Psoas muscle (tissue), 8 donors: ENCODE results near the gene CHRNB2. TPM values are rescaled to one million over a fixed set of nuclear protein-coding genes. Genes with fewer than 3 reads are reported as not detected.

Experiments used
- ATAC-seq, 4 donors: fragments of 200-7000 bp; cut with Tn5 transposase; one replicate each; pipeline ENCODE4 v1.9.1; 2020; ENCODE audit warnings: moderate library complexity in 3 of 4, mild to moderate bottlenecking in 2 of 4
- DNase-seq, 2 donors: peaks; one replicate each; pipeline ENCODE4 v3.0.0-alpha.2; 2020
- H3K27ac ChIP-seq: fragments of 200-600 bp; one replicate; pipeline ENCODE4 v1.8.0; 2022
- H3K27me3 ChIP-seq, 3 donors: fragments of 200-600 bp in 1 of 3; one replicate each; pipeline versions ENCODE4 v1.6.1 to v1.8.0; 2013 to 2022; ENCODE audit warnings: low read length in 2 of 3, mild to moderate bottlenecking in 2 of 3, moderate library complexity in 1 of 3; ENCODE audit not compliant: insufficient read depth in 3 of 3
- H3K36me3 ChIP-seq, 2 donors: fragments of 200-600 bp in 1 of 2; one replicate each; pipeline versions ENCODE4 v1.6.1 to v1.8.0; 2013 to 2022; ENCODE audit warnings: low read depth in 1 of 2, mild to moderate bottlenecking in 1 of 2, moderate library complexity in 1 of 2; ENCODE audit not compliant: insufficient read depth in 1 of 2
- H3K4me1 ChIP-seq: fragments of 200-600 bp; one replicate; pipeline ENCODE4 v1.8.0; 2022
- H3K4me3 ChIP-seq: fragments of 200-600 bp; one replicate; pipeline ENCODE4 v1.8.0; 2022; ENCODE audit warnings: mild to moderate bottlenecking
- H3K9me3 ChIP-seq: fragments of 200-600 bp; one replicate; pipeline ENCODE4 v1.8.0; 2022
- CTCF ChIP-seq: fragments of 200-600 bp; IDR thresholded peaks from one replicate; pipeline ENCODE4 v1.8.0; 2022; ENCODE audit warnings: antibody characterized with exemption
- WGBS, 3 donors: extraction: QIAGEN DNeasy Blood & Tissue Kit; methylation state at CpG; one replicate each; pipeline versions ENCODE4 v1.1.6 to v1.1.7; 2013; 5-methylcytosine and 5-hydroxymethylcytosine counted together
- intact Hi-C, 2 donors: fragments of 100-400 bp; cut with DNase I; formaldehyde crosslinking; loops; one replicate each; pipeline versions ENCODE4 v1.11.0 to v1.14.2; 2022
- long read RNA-seq, 2 donors: library from polyadenylated mRNA; unstranded; transcript quantifications; one replicate each; pipeline ENCODE4 v2.0.0, GENCODE V29; 2021
- polyA plus RNA-seq, 3 donors: library from polyadenylated mRNA; stranded (reverse); fragments of 200-250 nt; gene quantifications; one replicate each; pipeline ENCODE4 v1.2.3, GENCODE V29; 2013
- total RNA-seq, 4 donors: library from RNA; stranded (reverse); fragmentation: NEBNext Ultra II Directional in 2 of 4; extraction: Animal tissue kit (Norgen Biotek cat#: 25700) in 2 of 4; gene quantifications; one replicate each; pipeline versions ENCODE4 v1.2.1 to v1.2.4, GENCODE V29; 2021 to 2023
- donor health status: healthy with polysubstance abuse.
- donor health status: DM: no; HTN: no; CAD: no; lungs with moderate emphysema.
- donor health status: Bipolar disorder and iron deficiency.
- donor health status: healthy.
- donor health status: DM: yes; HTN: yes; CAD: no.
- donor health status: DM: no; HTN: no; CAD: no.
- donor health status: DM: no; HTN: no; CAD: no.
- donor health status: DM: yes; HTN: yes; CAD: no.

CHRNB2 gene
- under 1 TPM in 1 of 4 donors, not detected in 3; 0.08 TPM for total RNA-seq
- polyA plus RNA-seq: under 1 TPM in 1 of 3 donors, not detected in 2; 0.01 TPM
- long read RNA-seq, donor 1: 0 reads
- long read RNA-seq, donor 2: 0 reads

- DNase-seq (peak; percentile 68 to 83), ATAC-seq (peak; percentile 93 to 98 (median 96))
- H3K27ac ChIP-seq: no peak within 1 kb of the TSS
- peaks cover 0 to 6% (median 0%) of the 10 kb centered on the region in 3 donors for H3K27me3 ChIP-seq
- H3K4me1 ChIP-seq: peaks cover 4% of the 10 kb centered on the region
- WGBS, 3 donors: 2 to 3% (median 2%) methylated on average over 35 to 53 of the region's 53 CpGs
- H3K36me3 ChIP-seq: no peaks in the 10 kb centered on the region
- peak within 1 kb of the TSS; percentile 44 for H3K4me3 ChIP-seq
- no peaks in the 10 kb centered on the region for H3K9me3 ChIP-seq
- TF ChIP-seq CTCF: no peak
- intact Hi-C loops: loop anchor here in 1 of 2 donors (5.0 to 10.0 kb wide), 4 partner anchors 97 to 367 kb away; partner anchors contain the start of gene PMVK
These were observed at the start of gene CHRNB2 for GRCh38 chr1:154567386-154568156. CHRNB2 (plus strand) TSS chr1:154567778; CDS start chr1:154568045, 267 bp downstream.

GRCh38 chr1:154519591-154519991 lies 48.0 kb upstream of the CHRNB2 start:
- Histone ChIP-seq H3K4me1 (no peaks in the 10 kb centered on the region), H3K27ac (no peak overlapping the region), H3K27me3 (peaks cover 0 to 17% (median 0%) of the 10 kb centered on the region in 3 donors), H3K9me3 (no peaks in the 10 kb centered on the region), H3K36me3 (no peaks in the 10 kb centered on the region), H3K4me3 (no peak overlapping the region)
- intact Hi-C loops: no loop called here
- TF ChIP-seq CTCF: no peak
- 60 to 65% (median 61%) methylated on average over 9 of the region's 9 CpGs for WGBS, 3 donors
- DNase-seq (peak in 1 of 2 donors; percentile 48), ATAC-seq (no peak)

- Histone ChIP-seq H3K27me3 (peaks cover 0 to 17% (median 0%) of the 10 kb centered on the region in 3 donors), H3K27ac (no peak overlapping the region), H3K4me3 (no peak overlapping the region), H3K9me3 (no peaks in the 10 kb centered on the region), H3K4me1 (no peaks in the 10 kb centered on the region), H3K36me3 (no peaks in the 10 kb centered on the region)
- intact Hi-C loops: loop anchor here in 1 of 2 donors (5.0 kb wide), 1 partner anchor 33 kb away; no protein-coding TSS in a partner anchor
- WGBS, 3 donors: 43 to 61% (median 47%) methylated on average over 3 of the region's 3 CpGs
- no peak for TF ChIP-seq CTCF
- ATAC-seq: no peak
- no peak for DNase-seq
These were observed 47.2 kb upstream of the CHRNB2 start for GRCh38 chr1:154520333-154520732.

- H3K4me3 ChIP-seq: no peak overlapping the region
- no peaks in the 10 kb centered on the region for H3K9me3 ChIP-seq
- peaks cover 0 to 17% (median 0%) of the 10 kb centered on the region in 3 donors for H3K27me3 ChIP-seq
- TF ChIP-seq CTCF: no peak
- ATAC-seq (no peak), DNase-seq (no peak)
- H3K27ac ChIP-seq: no peak overlapping the region
- intact Hi-C loops: loop anchor here in 1 of 2 donors (5.0 kb wide), 1 partner anchor 34 kb away; no protein-coding TSS in a partner anchor
- WGBS, 3 donors: 45 to 50% (median 48%) methylated on average over 3 of the region's 3 CpGs
- H3K4me1 ChIP-seq: no peaks in the 10 kb centered on the region
- H3K36me3 ChIP-seq: no peaks in the 10 kb centered on the region
These were observed 45.9 kb upstream of the CHRNB2 start for GRCh38 chr1:154521695-154522094.
